Neural cell (in vitro differentiated cells): ENCODE results near the gene FGF12.

Experiments used
- EP300 ChIP-seq: fragments of 450-650 bp; conservative IDR thresholded peaks from 2 replicates; pipeline ENCODE4 v1.6.1; 2014; ENCODE audit warnings: antibody characterized with exemption, mild to moderate bottlenecking, moderate library complexity; ENCODE audit not compliant: poor library complexity, severe bottlenecking
- EZH2 ChIP-seq: fragments of 200-600, 300-800 bp; shearing (Covaris generic), sonication (generic); IDR thresholded peaks from 2 replicates; pipeline ENCODE4 v1.6.1; 2014; ENCODE audit warnings: antibody characterized with exemption, low read length, borderline replicate concordance, mild to moderate bottlenecking; ENCODE audit not compliant: insufficient read depth, poor library complexity, severe bottlenecking
- MXI1 ChIP-seq: fragments of 450-650 bp; conservative IDR thresholded peaks from 2 replicates; pipeline ENCODE4 v1.6.1; 2014; ENCODE audit warnings: antibody characterized with exemption, mild to moderate bottlenecking; ENCODE audit not compliant: poor library complexity, severe bottlenecking
- POLR2AphosphoS5 ChIP-seq: IDR thresholded peaks from 2 replicates; pipeline ENCODE4 v1.6.1; 2012
- RAD21 ChIP-seq: fragments of 450-650 bp; conservative IDR thresholded peaks from 2 replicates; pipeline ENCODE4 v1.6.1; 2014; ENCODE audit warnings: antibody characterized with exemption, mild to moderate bottlenecking, moderate library complexity
- SMC3 ChIP-seq: fragments of 450-650 bp; conservative IDR thresholded peaks from 2 replicates; pipeline ENCODE4 v1.6.1; 2014; ENCODE audit warnings: antibody characterized with exemption, mild to moderate bottlenecking, moderate library complexity; ENCODE audit not compliant: poor library complexity
- TAF1 ChIP-seq: IDR thresholded peaks from 2 replicates; pipeline ENCODE4 v1.6.1; 2012; ENCODE audit warnings: low read depth
- TF ChIP-seq, protein P1 (sequence below): fragments of 450-650 bp; IDR thresholded peaks from 2 replicates; pipeline ENCODE4 v1.5.1; 2014; ENCODE audit warnings: antibody characterized with exemption, mild to moderate bottlenecking, moderate library complexity; ENCODE audit not compliant: poor library complexity, severe bottlenecking
- TF ChIP-seq, protein P2 (sequence below): IDR thresholded peaks from 2 replicates; pipeline ENCODE4 v1.6.1; 2012; ENCODE audit warnings: borderline replicate concordance

DNA sequence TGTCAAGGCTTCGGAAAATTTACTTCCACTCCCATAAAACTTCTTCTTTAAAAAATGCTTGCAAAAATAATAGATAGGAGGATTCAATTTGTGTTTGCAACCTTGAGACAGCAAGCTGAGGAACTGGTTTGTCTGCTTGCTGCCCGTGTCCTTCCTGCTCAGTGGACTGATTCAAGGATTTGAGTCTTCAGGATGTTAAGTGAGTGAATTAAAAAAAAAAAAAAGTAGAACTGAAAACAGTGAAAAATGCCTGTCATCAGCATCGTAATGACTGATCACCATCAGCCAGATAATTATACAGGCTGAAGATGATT lies 453.7 kb downstream of the FGF12 start:
- TF ChIP-seq SMC3 (no peak), EZH2 (no peak), TAF1 (no peak), RAD21 (no peak), EP300 (no peak), POLR2AphosphoS5 (no peak), MXI1 (no peak)
- TF ChIP-seq, protein P1, sequence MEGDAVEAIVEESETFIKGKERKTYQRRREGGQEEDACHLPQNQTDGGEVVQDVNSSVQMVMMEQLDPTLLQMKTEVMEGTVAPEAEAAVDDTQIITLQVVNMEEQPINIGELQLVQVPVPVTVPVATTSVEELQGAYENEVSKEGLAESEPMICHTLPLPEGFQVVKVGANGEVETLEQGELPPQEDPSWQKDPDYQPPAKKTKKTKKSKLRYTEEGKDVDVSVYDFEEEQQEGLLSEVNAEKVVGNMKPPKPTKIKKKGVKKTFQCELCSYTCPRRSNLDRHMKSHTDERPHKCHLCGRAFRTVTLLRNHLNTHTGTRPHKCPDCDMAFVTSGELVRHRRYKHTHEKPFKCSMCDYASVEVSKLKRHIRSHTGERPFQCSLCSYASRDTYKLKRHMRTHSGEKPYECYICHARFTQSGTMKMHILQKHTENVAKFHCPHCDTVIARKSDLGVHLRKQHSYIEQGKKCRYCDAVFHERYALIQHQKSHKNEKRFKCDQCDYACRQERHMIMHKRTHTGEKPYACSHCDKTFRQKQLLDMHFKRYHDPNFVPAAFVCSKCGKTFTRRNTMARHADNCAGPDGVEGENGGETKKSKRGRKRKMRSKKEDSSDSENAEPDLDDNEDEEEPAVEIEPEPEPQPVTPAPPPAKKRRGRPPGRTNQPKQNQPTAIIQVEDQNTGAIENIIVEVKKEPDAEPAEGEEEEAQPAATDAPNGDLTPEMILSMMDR, result no peak
- TF ChIP-seq, protein P2, sequence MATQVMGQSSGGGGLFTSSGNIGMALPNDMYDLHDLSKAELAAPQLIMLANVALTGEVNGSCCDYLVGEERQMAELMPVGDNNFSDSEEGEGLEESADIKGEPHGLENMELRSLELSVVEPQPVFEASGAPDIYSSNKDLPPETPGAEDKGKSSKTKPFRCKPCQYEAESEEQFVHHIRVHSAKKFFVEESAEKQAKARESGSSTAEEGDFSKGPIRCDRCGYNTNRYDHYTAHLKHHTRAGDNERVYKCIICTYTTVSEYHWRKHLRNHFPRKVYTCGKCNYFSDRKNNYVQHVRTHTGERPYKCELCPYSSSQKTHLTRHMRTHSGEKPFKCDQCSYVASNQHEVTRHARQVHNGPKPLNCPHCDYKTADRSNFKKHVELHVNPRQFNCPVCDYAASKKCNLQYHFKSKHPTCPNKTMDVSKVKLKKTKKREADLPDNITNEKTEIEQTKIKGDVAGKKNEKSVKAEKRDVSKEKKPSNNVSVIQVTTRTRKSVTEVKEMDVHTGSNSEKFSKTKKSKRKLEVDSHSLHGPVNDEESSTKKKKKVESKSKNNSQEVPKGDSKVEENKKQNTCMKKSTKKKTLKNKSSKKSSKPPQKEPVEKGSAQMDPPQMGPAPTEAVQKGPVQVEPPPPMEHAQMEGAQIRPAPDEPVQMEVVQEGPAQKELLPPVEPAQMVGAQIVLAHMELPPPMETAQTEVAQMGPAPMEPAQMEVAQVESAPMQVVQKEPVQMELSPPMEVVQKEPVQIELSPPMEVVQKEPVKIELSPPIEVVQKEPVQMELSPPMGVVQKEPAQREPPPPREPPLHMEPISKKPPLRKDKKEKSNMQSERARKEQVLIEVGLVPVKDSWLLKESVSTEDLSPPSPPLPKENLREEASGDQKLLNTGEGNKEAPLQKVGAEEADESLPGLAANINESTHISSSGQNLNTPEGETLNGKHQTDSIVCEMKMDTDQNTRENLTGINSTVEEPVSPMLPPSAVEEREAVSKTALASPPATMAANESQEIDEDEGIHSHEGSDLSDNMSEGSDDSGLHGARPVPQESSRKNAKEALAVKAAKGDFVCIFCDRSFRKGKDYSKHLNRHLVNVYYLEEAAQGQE, result no peak
